Sigmoid colon (tissue), 4 donors: Measurements from ENCODE around the gene ZNF532.

ENCODE experiments used
- CTCF ChIP-seq, 4 experiments: fragments of 450-650 bp in 3 of 4; fragments of 200-600 bp in 1 of 4; IDR thresholded peaks; one replicate each; pipeline ENCODE4 v1.5.1; 2016 to 2019; ENCODE audit warnings: antibody characterized with exemption in 4 of 4, mild to moderate bottlenecking in 3 of 4, moderate library complexity in 2 of 4
- EP300 ChIP-seq, 4 donors: sonication (generic); formaldehyde crosslinking; IDR thresholded peaks; one replicate each; pipeline ENCODE4 v1.6.1; 2017; ENCODE audit warnings: antibody characterized with exemption in 4 of 4
- POLR2A ChIP-seq, 2 donors: fragments of 450-650 bp; IDR thresholded peaks; one replicate each; pipeline ENCODE4 v1.6.1; 2016; ENCODE audit warnings: antibody characterized with exemption in 2 of 2, mild to moderate bottlenecking in 2 of 2, moderate library complexity in 2 of 2
- POLR2AphosphoS5 ChIP-seq, 4 donors: sonication (generic); formaldehyde crosslinking; IDR thresholded peaks; one replicate each; pipeline ENCODE4 v1.6.1; 2017; ENCODE audit warnings: antibody characterized with exemption in 4 of 4

GRCh38 chr18:58983260-58984155 is 118.8 kb downstream of the ZNF532 start:
- TF ChIP-seq CTCF (IDR thresholded peaks at IDR 0.05) (no peak), POLR2AphosphoS5 (IDR thresholded peaks at IDR 0.05) (no peak), EP300 (IDR thresholded peaks at IDR 0.05) (no peak), POLR2A (IDR thresholded peaks at IDR 0.05) (no peak)
